Activated T-cell treated with anti-CD3 and anti-CD28 coated beads, Interleukin-2, amount 50 U/mL, for 1 hour (primary cell): ENCODE data around the gene CABP4.

ENCODE experiments used
- DNase-seq: peaks from one replicate; pipeline ENCODE4 v3.0.0-alpha.2; 2020

CABP4 gene

GRCh38 chr11:67499808-67500483 is 44.8 kb downstream of the CABP4 start:
- DNase-seq, result no peak

GRCh38 chr11:67500484-67500821 is 45.3 kb downstream of the CABP4 start:
- DNase-seq, result no peak

GRCh38 chr11:67500831-67501715 is 45.9 kb downstream of the CABP4 start:
- DNase-seq, result no peak

GRCh38 chr11:67501854-67502253 is 46.7 kb downstream of the CABP4 start:
- DNase-seq, result no peak

DNA sequence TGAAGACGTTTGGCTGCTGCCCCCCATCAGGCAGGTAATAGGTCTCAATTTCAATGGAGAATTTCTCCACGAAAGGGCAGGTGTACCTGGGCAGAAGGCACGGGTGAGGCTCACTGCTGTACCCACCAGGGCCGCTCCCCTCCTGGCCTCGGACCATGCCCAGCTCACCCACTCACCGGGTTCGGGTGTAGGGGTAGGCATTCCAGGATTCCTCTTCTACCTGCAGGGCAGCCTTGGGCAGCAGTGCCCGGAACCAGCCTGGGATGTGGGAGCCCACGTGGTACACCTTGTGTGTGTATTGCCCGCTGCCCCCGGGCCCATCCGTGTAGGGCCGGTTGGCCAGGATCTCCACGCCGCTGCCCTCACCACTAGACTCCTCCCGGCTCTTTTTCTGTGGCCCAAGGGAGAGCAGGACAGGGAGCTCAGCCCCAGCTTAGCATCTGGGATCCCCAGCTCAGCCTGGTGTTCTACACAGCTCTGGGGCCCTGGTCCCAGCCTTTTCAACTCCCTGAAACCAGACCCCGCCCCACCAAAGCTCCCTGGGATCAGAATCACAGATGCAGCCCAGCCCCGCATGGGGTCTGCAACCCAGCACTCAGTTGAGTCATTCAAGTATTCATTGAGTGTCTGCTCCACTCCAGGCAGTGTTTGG is 47.3 kb downstream of the CABP4 start:
- DNase-seq, result no peak

GRCh38 chr11:67503119-67504004 is 48.2 kb downstream of the CABP4 start:
- DNase-seq, result no peak

GRCh38 chr11:67504005-67504949 is 49.1 kb downstream of the CABP4 start:
- peak; percentile 54 for DNase-seq

DNA sequence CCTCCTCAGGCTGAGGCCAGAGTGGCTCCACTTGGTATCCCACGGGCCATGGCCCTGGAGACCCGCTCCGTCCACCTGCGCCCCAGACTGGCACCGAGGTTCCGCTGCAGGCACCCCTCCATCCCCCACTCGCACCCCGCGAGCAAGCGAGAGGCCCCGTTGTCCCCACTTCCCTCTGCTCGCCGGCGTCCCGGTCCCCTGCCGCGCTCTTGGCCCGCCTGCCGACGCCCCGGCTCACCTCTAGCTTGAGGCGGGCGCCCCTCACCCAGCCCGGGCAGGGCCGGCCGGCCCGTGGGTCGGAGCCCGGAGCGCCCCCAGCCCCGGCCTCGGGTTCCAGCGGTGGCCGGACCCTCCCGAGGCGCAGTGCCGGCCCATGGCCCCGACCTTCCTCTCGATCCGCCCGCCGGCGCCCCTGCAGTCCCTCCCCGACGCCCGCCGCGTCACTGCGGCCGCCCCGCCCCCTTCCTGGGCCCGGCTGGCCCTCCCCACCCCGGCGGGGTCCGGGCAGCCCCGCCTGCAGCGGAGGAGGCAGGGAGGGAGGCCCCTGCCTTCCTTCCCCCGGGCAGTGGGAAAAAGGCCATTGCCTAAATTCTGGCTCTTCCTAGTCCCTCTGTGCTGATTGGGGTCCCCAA is 49.9 kb downstream of the CABP4 start, which contains the start of gene PITPNM1:
PITPNM1 (minus strand) TSS at position 414 of the 632 bp plus-strand sequence. CDS start 1,183 bp downstream, outside the sequence.
- DNase-seq, result peak; percentile 82

- DNase-seq, result peak; percentile 90
These were observed 50.6 kb downstream of the CABP4 start for GRCh38 chr11:67505605-67506396.

DNA sequence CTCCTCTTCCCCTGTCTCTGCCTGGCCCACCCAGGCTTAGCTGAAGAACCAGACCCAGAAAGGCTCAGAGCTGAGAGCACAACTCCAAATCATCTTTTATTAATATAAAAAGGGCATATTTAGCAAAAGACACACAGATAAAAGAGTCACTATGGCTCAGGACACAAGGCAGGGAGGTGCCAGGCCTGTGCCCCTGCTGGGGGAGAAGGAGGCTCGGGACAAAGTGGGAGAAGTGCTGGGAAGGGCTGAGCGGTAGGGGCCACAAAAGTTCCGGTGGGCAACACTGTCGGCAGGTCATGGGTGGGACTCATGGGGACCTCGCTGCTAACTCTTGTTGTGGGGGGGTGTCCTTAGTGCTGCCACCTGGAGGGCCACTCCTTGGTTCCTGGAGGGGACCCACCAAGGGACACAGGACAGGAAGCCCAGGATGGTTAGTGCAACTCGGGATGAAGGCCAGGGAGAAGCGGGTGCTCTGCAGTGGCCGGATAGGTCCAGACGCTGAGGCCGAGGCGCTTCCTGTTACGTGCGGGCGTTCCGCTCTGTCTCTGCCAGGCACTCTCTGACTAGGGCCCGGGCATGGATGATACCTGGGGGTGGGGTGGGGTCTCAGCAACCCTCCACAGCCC is 51.4 kb downstream of the CABP4 start:
- DNase-seq, result no peak

- no peak for DNase-seq
These were observed 52.2 kb downstream of the CABP4 start for GRCh38 chr11:67507242-67507863.

DNA sequence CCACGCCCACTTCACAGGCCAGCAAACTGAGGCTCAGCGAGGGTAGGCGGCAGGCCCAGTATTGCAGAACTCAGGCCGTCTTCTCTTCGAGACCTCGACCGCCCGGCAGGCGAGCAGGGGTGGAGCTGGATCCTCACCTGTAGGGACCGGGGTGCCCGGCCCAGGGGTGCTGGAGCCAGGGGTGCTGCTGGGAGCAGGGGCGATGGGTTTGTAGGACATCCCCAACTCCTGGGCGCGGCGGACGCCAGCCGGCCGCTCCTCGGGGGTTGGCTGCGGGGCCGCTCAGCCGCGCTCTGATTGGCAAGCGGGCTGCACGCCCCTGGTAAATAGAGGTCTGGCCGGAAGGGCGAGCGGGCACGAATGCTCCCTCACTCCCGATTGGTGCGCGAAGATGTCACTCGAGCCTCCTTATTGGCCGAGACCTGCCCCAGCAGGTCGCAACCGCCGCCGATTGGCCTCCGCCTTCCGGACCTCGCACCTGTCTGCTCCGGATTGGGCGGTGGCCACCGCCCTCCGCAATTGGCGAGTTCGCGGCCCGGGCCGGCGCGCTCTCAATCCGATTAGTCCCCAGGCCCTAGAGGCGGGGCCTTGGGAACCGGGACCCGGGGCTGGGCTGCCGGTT is 52.8 kb downstream of the CABP4 start, which contains the start of gene CDK2AP2:
CDK2AP2 (minus strand) TSS at position 299 of the 622 bp plus-strand sequence; CDS start at position 219, 80 bp downstream.
- peak; percentile 94 for DNase-seq

- peak; percentile 98 for DNase-seq
These were observed 53.5 kb downstream of the CABP4 start for GRCh38 chr11:67508486-67509121.

- DNase-seq, result no peak
These were observed 54.8 kb downstream of the CABP4 start for GRCh38 chr11:67510023-67510345.
